Neural cell (in vitro differentiated cells): ENCODE data around the gene ZIM2. TPM values are rescaled to one million over a fixed set of nuclear protein-coding genes. Genes with fewer than 3 reads are reported as not detected.

ENCODE experiments used
- H2AFZ ChIP-seq: fragments of 200-600, 300-800 bp; sonication (generic), shearing (Covaris generic); 2 replicates; pipeline ENCODE4 v1.6.0; 2014; ENCODE audit warnings: low read depth, mild to moderate bottlenecking, antibody characterized with exemption, low read length, moderate library complexity
- H3F3A ChIP-seq: fragments of 200-600 bp; shearing (Covaris generic); 2 replicates; pipeline ENCODE4 v1.6.1; 2016; ENCODE audit warnings: mild to moderate bottlenecking, moderate library complexity, mixed read lengths, antibody characterized with exemption, low read length; ENCODE audit not compliant: insufficient read depth, poor library complexity, severe bottlenecking
- H3K27ac ChIP-seq: fragments of 200-600, 300-800 bp; sonication (generic), shearing (Covaris generic); 2 replicates; pipeline ENCODE4 v1.5.1; 2014; ENCODE audit warnings: mild to moderate bottlenecking, low read length, moderate library complexity
- H3K27me3 ChIP-seq: fragments of 300-800, 200-600 bp; sonication (generic), shearing (Covaris generic); 2 replicates; pipeline ENCODE4 v1.6.0; 2014; ENCODE audit warnings: mild to moderate bottlenecking, low read depth, low read length, moderate library complexity; ENCODE audit not compliant: insufficient read depth
- H3K36me3 ChIP-seq: fragments of 300-800, 200-600 bp; sonication (generic), shearing (Covaris generic); 2 replicates; pipeline ENCODE4 v1.5.1; 2014; ENCODE audit warnings: mild to moderate bottlenecking, antibody characterized with exemption, low read length, moderate library complexity; ENCODE audit not compliant: insufficient read depth
- H3K4me2 ChIP-seq: fragments of 300-800, 200-600 bp; sonication (generic), shearing (Covaris generic); 2 replicates; pipeline ENCODE4 v1.6.0; 2014; ENCODE audit warnings: mild to moderate bottlenecking, low read length
- H3K4me3 ChIP-seq: fragments of 300-800, 200-600 bp; sonication (generic), shearing (Covaris generic); 2 replicates; pipeline ENCODE4 v1.5.1; 2014; ENCODE audit warnings: mild to moderate bottlenecking, low read length, moderate library complexity
- H3K79me2 ChIP-seq: fragments of 200-600 bp; shearing (Covaris generic); replicated peaks from 2 replicates; pipeline ENCODE4 v1.6.0; 2014; ENCODE audit warnings: mild to moderate bottlenecking, low read length, moderate library complexity; ENCODE audit not compliant: insufficient read depth
- H3K9ac ChIP-seq: fragments of 300-800, 200-600 bp; sonication (generic), shearing (Covaris generic); 2 replicates; pipeline ENCODE4 v1.6.1; 2016; ENCODE audit warnings: mild to moderate bottlenecking, low read length, mixed read lengths
- H3K9me2 ChIP-seq: fragments of 200-600 bp; shearing (Covaris generic); 2 replicates; pipeline ENCODE4 v1.6.1; 2016; ENCODE audit warnings: mild to moderate bottlenecking, low read length, mixed read lengths; ENCODE audit not compliant: insufficient read depth
- H3K9me3 ChIP-seq: fragments of 200-600, 300-800 bp; sonication (generic), shearing (Covaris generic); 2 replicates; pipeline ENCODE4 v1.6.1; 2016; ENCODE audit warnings: mild to moderate bottlenecking, mixed run types, low read length, moderate library complexity, mixed read lengths
- H4K20me1 ChIP-seq: fragments of 200-600 bp; shearing (Covaris generic); 2 replicates; pipeline ENCODE4 v1.6.1; 2016; ENCODE audit warnings: mild to moderate bottlenecking, mixed run types; ENCODE audit not compliant: insufficient read depth
- EP300 ChIP-seq: fragments of 450-650 bp; conservative IDR thresholded peaks from 2 replicates; pipeline ENCODE4 v1.6.1; 2014; ENCODE audit warnings: antibody characterized with exemption, mild to moderate bottlenecking, moderate library complexity; ENCODE audit not compliant: poor library complexity, severe bottlenecking
- EZH2 ChIP-seq: fragments of 200-600, 300-800 bp; shearing (Covaris generic), sonication (generic); IDR thresholded peaks from 2 replicates; pipeline ENCODE4 v1.6.1; 2014; ENCODE audit warnings: antibody characterized with exemption, low read length, borderline replicate concordance, mild to moderate bottlenecking; ENCODE audit not compliant: insufficient read depth, poor library complexity, severe bottlenecking
- MXI1 ChIP-seq: fragments of 450-650 bp; conservative IDR thresholded peaks from 2 replicates; pipeline ENCODE4 v1.6.1; 2014; ENCODE audit warnings: antibody characterized with exemption, mild to moderate bottlenecking; ENCODE audit not compliant: poor library complexity, severe bottlenecking
- POLR2AphosphoS5 ChIP-seq: IDR thresholded peaks from 2 replicates; pipeline ENCODE4 v1.6.1; 2012
- RAD21 ChIP-seq: fragments of 450-650 bp; conservative IDR thresholded peaks from 2 replicates; pipeline ENCODE4 v1.6.1; 2014; ENCODE audit warnings: antibody characterized with exemption, mild to moderate bottlenecking, moderate library complexity
- REST ChIP-seq: IDR thresholded peaks from 2 replicates; pipeline ENCODE4 v1.6.1; 2012; ENCODE audit warnings: borderline replicate concordance
- SMC3 ChIP-seq: fragments of 450-650 bp; conservative IDR thresholded peaks from 2 replicates; pipeline ENCODE4 v1.6.1; 2014; ENCODE audit warnings: antibody characterized with exemption, mild to moderate bottlenecking, moderate library complexity; ENCODE audit not compliant: poor library complexity
- TAF1 ChIP-seq: IDR thresholded peaks from 2 replicates; pipeline ENCODE4 v1.6.1; 2012; ENCODE audit warnings: low read depth
- polyA plus RNA-seq: library from polyadenylated mRNA; depleted of rRNA; stranded (reverse); fragments of >200 nt; gene quantifications from 2 replicates; pipeline ENCODE4 v1.2.3, GENCODE V29; 2014
- TF ChIP-seq, protein P1 (sequence below): fragments of 450-650 bp; IDR thresholded peaks from 2 replicates; pipeline ENCODE4 v1.5.1; 2014; ENCODE audit warnings: antibody characterized with exemption, mild to moderate bottlenecking, moderate library complexity; ENCODE audit not compliant: poor library complexity, severe bottlenecking

The ZIM2 gene
- polyA plus RNA-seq, 1 donor from 2014 or later, result not detected

- peak overlapping the region; percentile 23 for H3K9ac ChIP-seq
- no peaks in the 10 kb centered on the region for H3K9me2 ChIP-seq
- no peaks in the 10 kb centered on the region for H3K36me3 ChIP-seq
- H4K20me1 ChIP-seq, result no peaks in the 10 kb centered on the region
- H3K27ac ChIP-seq, result peak overlapping the region; percentile 62
- H3K9me3 ChIP-seq, result peaks cover 4% of the 10 kb centered on the region
- no peak overlapping the region for H3K4me2 ChIP-seq
- no peak for TF ChIP-seq TAF1
- no peak for TF ChIP-seq SMC3
- no peak for TF ChIP-seq RAD21
- TF ChIP-seq REST, result no peak
- no peak for TF ChIP-seq POLR2AphosphoS5
- no peak for TF ChIP-seq MXI1
- TF ChIP-seq EZH2, result no peak
- no peak for TF ChIP-seq EP300
- H3F3A ChIP-seq, result no peaks in the 10 kb centered on the region
- H3K4me3 ChIP-seq, result no peak overlapping the region
- H2AFZ ChIP-seq, result no peak overlapping the region
- H3K79me2 ChIP-seq, result no peaks in the 10 kb centered on the region
- H3K27me3 ChIP-seq, result no peaks in the 10 kb centered on the region
These were observed 89.9 kb downstream of the ZIM2 start for GRCh38 chr19:56750658-56751057.

DNA sequence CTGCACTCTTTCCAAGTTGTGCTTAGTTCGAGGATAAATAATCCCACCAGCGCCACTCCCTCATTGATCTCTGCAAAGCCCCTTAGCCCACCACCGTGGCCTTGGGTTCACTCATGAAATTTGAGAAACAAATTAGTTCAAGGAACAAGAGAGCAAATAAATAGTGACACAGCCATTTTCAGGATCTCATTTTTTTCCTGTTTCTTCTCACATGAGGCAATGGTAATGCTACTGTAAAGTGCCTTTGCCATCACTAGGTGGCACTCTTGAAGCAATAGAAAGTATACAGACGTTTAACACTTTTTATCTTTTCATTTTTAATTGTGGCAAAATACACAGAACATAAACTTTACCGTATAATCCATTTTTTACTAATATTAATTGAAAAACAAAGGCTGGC is 92.1 kb downstream of the ZIM2 start:
- Histone ChIP-seq H3K9ac (no peak overlapping the region), H3K9me2 (no peaks in the 10 kb centered on the region), H3K4me3 (no peak overlapping the region), H3F3A (no peaks in the 10 kb centered on the region), H3K79me2 (no peaks in the 10 kb centered on the region), H2AFZ (no peak overlapping the region), H3K36me3 (no peaks in the 10 kb centered on the region), H3K27me3 (no peaks in the 10 kb centered on the region), H4K20me1 (no peaks in the 10 kb centered on the region), H3K9me3 (peaks cover 4% of the 10 kb centered on the region), H3K27ac (no peak overlapping the region), H3K4me2 (no peak overlapping the region)
- TF ChIP-seq RAD21 (peak; percentile 74), MXI1 (no peak), SMC3 (peak; percentile 73)
- TF ChIP-seq, protein P1, sequence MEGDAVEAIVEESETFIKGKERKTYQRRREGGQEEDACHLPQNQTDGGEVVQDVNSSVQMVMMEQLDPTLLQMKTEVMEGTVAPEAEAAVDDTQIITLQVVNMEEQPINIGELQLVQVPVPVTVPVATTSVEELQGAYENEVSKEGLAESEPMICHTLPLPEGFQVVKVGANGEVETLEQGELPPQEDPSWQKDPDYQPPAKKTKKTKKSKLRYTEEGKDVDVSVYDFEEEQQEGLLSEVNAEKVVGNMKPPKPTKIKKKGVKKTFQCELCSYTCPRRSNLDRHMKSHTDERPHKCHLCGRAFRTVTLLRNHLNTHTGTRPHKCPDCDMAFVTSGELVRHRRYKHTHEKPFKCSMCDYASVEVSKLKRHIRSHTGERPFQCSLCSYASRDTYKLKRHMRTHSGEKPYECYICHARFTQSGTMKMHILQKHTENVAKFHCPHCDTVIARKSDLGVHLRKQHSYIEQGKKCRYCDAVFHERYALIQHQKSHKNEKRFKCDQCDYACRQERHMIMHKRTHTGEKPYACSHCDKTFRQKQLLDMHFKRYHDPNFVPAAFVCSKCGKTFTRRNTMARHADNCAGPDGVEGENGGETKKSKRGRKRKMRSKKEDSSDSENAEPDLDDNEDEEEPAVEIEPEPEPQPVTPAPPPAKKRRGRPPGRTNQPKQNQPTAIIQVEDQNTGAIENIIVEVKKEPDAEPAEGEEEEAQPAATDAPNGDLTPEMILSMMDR, result peak; percentile 64

GRCh38 chr19:56746367-56746766 is 94.2 kb downstream of the ZIM2 start:
- H3K4me2 ChIP-seq, result no peak overlapping the region
- H3K27me3 ChIP-seq, result no peaks in the 10 kb centered on the region
- no peak overlapping the region for H3K4me3 ChIP-seq
- no peaks in the 10 kb centered on the region for H3K36me3 ChIP-seq
- H3F3A ChIP-seq, result no peaks in the 10 kb centered on the region
- TF ChIP-seq RAD21 (no peak), TAF1 (no peak), REST (no peak), POLR2AphosphoS5 (no peak), SMC3 (no peak), MXI1 (no peak)
- TF ChIP-seq, protein P1, result no peak
- H3K9me3 ChIP-seq, result peaks cover 4% of the 10 kb centered on the region
- no peak overlapping the region for H2AFZ ChIP-seq
- H4K20me1 ChIP-seq, result no peaks in the 10 kb centered on the region
- H3K79me2 ChIP-seq, result no peaks in the 10 kb centered on the region
- no peak overlapping the region for H3K27ac ChIP-seq
- no peaks in the 10 kb centered on the region for H3K9me2 ChIP-seq
- no peak overlapping the region for H3K9ac ChIP-seq
